GM19468 (cell line): Measurements from ENCODE around the gene MNAT1.
A peak's percentile ranks its signal among the peaks of the same experiment; 100 is the strongest.
"Not testable (repeated sequence)": the region's sequence is repeated elsewhere in the genome, so short reads cannot be mapped to it uniquely, and the experiment has no call there.

Source experiments
- ATAC-seq: cut with Tn5 transposase; IDR thresholded peaks from one replicate; pipeline ENCODE4 v1.9.1; 2021; ENCODE audit warnings: mild to moderate bottlenecking, moderate library complexity, moderate number of reproducible peaks; ENCODE audit not compliant: unreplicated experiment; ENCODE audit errors: extremely low read depth

The MNAT1 gene

DNA sequence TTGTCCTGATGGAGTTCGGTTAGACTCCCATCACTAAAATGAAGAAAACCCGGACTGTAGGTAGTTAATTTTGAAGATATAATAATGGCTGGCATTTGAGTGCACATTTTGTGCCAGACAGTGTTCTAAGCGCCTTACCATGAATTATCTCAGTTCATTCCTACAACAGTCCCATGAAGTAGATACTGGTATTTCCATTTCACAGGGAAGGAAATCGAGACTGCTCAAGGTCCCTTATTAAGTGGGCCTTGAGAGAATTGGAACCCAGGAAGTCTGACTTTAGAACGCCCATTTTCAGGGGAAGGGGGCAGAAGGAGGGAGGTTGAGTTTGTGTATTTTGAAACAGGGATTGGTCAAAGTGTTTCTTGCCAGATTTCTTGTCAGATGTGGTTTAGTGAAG is 855 bp downstream of the MNAT1 start:
- ATAC-seq = no peak

DNA sequence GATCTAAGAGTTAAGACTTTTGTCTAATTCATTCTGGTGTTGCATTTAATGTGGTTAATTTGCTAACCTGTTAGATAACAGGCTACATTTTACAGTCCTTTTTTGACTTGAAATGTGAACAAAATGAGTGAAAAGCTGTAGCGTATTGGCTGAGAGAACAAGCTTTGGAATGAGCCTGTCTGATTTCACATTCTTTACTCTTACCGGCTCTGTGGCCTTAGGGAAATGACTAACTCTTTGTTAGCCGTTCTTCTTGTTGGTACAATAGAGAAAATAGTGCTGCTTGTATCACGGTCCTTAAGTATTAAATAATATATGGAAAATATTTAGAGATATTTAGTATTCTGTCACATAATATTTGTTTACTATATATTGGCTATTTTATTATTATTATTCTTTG is 1.9 kb downstream of the MNAT1 start:
- no peak for ATAC-seq

GRCh38 chr14:60738843-60739508 is 4.4 kb downstream of the MNAT1 start:
- ATAC-seq = no peak

DNA sequence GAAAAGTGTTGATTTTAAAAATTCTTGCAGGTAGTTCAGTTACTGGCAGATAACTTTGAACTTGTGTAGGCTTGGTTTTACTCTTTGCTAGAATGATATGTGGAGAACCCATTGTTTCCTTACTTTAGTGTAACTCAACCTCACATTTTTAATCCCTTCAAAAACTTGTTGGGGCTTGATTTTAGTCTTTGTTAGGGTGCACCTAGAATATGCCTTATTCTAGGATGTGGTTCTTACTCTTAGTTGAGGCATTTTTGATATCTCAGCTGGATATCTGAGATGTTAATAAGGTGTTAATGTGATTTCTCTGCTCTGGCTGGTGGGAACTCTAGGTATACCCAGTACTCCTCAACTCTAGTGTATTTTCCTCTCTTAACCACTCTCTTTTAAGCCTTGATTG is 10.0 kb downstream of the MNAT1 start:
- no peak for ATAC-seq

DNA sequence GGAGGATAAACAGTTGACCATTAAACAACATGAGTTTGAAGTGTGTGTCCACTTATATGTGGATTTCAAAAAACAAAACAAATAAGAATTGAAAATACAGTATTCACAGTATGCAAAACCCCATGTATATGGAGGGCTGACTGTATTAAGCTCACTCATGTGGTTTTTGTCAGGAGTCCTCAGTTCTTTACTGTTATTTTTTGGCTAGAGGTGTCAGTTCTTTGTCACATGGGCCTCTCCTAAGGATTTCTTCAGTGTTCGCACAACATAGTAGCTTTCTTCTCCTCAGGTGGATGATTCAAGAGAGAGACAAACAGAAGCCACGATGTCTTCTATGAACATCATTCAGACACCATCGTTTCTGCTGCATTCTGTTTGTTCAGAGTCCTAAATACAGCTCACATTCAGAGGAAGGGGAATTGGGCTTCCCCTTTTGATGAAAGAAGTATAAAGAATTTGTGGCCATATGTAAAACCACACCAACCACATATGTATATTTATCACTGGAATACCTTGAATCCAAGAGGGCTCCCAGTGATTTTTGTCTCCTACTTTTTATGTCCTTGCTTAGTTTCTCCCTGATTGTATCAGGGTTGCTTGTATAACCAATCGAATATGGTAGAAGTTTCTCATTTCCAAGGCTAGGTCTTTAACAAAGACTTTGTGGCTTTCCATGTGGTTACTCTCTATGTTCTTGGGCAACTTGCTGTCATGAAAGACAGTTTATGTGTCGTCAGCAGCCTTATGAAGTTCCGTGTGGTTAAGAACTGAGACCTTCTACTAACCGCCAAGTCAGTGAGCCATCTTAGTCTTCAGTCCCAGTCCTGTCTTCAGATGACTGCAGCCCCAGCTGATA is 18.9 kb downstream of the MNAT1 start:
- ATAC-seq = peak; percentile 94

- ATAC-seq = no peak
Measured at GRCh38 chr14:60756847-60757246, 22.3 kb downstream of the MNAT1 start.

DNA sequence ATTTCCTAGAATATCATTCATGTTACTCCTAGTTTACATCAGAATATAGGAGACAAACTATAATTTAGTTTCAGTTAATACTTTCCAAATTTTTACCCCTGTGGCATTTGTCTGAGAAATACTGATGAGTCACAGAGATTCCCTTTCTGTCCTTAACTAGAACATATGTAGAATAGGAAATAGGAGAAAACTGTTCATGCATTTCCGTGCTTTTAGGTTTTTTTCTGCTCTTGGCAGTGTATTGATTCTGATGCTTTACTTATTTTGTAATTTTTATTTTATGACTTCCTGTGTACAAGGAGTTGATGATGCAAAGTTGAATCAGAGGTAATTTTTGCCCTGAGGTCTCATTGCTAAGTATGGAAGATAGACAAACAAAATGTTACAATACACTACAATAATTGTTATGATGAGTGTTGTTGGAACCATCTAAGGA is 23.0 kb downstream of the MNAT1 start:
- no peak for ATAC-seq

GRCh38 chr14:60758885-60759284 is 24.3 kb downstream of the MNAT1 start:
- ATAC-seq = no peak

DNA sequence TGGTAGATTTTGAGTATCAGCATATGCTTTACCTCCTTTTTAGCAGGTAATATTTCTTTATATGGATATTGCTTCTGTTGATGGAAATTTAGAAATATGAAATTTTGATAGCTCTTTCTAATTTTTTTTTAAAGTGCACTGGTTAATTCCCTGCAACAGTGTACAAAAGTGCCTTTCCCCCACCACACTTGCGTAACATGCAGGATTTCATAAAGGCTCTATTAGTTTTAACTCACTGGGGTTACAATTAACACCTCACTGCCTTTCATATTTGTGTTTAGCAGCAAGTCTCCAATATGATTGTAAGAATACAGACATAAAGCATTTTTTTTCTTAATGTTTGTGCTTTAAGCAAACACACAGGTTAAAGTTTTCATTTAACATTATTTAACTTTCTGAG is 25.6 kb downstream of the MNAT1 start:
- ATAC-seq = no peak

DNA sequence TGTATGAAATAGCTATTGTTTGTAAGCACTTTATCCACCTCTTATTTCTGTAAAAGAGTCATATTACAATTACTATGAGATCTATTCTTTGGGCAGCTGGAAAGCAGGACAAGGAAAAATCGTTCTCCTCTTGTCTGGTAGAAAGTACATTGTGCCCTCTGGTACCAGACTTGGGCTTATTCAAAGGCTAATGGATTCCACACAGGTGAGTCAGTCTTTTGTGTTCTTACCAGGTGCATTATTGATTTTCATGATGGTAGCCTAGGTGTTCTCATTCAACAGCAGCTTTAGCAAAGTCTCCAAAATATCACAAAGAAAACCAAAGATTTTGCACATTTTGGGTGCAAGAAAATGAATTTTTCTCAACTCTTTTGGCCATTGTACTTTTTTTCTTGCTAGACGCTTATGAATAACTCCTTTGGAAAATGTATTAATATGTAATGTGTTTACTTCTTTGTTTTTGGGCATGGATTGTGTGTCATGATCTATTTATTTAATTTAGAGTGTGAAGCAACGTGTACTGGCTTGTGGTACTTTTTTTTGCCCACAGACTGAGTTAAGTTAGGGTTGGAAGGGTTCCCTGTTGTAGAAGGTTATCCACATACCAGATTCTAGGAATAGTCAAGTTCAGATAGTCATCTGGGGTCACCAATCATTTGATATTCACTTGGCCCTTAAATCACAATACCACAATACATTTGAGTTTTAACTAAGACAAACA is 26.2 kb downstream of the MNAT1 start:
- ATAC-seq = no peak

DNA sequence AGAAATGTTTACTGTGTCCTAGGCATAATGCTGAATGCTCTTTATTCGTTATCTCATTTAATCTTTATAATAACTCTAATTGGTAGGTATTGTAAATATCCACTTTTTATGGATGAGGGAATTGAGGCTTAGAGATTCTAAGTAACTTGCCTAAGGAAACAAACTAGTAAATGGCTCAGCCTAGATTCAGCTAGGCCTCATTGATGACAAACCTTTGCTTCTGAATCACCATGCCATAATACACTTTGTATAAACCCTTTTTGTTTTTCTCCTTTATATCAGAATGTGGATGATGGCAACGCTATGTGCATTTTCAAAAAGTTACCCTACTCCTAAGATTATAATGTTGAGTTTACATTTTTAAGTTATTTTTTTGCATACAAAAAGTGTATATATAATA is 34.0 kb downstream of the MNAT1 start:
- no peak for ATAC-seq

DNA sequence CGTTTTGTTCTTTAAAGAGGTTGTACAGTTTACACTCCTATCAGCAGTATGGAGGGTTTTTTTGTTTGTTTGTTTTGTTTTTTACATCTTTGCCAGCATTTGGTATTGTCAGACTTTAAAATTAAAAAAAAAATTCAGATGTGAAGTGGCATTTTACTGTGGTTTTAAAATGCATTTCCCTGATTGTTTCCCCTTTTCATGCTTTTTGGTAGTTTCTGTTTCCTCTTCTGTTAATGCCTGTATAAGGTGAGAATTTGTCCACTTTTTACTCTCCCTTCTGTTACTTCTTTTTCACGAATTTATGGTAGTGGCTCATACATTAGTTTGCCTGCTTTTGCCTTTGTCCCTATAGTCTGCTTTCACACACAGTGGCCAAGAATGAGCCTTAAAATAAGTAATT is 36.6 kb downstream of the MNAT1 start:
- ATAC-seq = no peak

DNA sequence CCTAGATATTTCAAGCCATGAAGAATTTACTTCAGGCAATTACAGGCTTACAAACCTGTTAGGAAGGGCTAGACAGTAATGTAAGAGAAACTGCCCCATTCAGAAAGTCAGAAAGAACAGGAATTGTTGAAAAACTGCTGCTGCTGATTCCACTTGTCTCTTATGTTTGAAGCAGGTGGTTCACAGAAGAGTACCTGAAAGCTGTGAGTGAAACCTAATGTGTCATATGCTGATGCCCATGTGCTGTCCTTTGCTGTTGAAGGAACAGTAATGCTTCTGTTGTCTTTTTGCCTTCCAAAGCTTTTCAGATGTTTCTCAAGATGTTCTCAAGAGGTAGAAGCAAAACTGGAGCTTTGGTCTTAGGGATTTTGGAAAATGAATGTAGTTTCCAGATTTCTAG is 39.0 kb downstream of the MNAT1 start:
- no peak for ATAC-seq

GRCh38 chr14:60775296-60775695 is 40.7 kb downstream of the MNAT1 start:
- ATAC-seq = no peak

DNA sequence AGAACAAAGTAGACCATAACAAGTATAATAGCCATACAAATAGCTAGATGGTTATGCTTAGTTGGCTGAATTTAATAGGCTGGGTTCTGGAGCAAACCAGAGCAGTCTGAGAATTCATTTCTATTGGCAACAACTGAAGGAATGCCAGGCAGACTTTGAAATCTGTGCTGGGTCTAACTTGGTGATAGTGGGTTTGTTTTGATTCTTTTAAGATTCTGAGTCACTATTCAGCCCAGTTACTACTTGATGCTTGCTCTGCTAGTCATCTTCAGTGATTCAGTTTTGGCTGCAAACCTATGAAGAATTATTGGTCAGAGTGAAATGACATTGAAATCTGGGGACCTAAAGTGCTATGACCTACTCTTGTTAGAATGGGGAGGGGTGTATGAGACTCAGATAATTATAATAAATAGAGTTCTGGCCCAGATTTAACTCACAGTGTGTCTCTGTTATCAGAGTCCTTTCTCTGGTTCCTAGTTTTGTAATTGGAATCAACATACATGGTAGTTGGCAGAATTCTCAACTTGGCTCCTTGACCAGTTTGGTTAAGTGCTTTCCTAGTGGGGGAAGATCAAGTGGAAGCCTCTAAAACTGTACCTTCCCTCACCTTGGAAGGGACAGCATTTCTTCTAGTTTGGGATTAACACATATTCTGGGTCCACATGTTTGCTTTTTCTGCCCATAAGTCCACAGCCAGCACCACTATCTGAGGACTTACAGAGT is 43.5 kb downstream of the MNAT1 start:
- no peak for ATAC-seq

DNA sequence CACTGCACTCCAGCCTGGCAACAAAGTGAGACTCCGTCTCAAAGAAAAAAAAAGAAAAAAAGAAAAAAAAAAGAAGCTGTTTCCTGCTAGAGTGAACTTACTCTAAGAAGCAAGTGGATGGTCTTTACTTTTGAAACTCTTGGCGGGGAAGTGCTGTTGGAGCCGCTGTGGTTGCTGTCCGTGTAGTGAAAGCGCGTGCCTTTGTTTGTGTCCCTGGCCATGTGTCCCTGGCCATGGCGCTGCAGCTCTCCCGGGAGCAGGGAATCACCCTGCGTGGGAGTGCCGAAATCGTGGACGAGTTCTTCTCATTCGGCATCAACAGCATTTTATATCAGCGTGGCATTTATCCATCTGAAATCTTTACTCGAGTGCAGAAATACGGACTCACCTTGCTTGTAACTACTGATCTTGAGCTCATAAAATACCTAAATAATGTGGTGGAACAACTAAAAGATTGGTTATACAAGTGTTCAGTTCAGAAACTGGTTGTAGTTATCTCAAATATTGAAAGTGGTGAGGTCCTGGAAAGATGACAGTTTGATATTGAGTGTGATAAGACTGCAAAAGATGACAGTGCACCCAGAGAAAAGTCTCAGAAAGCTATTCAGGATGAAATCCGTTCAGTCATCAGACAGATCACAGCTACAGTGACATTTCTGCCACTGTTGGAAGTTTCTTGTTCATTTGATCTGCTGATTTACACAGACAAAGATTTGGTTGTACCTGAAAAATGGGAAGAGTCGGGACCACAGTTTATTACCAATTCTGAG is 45.4 kb downstream of the MNAT1 start:
- ATAC-seq = not testable (repeated sequence)

DNA sequence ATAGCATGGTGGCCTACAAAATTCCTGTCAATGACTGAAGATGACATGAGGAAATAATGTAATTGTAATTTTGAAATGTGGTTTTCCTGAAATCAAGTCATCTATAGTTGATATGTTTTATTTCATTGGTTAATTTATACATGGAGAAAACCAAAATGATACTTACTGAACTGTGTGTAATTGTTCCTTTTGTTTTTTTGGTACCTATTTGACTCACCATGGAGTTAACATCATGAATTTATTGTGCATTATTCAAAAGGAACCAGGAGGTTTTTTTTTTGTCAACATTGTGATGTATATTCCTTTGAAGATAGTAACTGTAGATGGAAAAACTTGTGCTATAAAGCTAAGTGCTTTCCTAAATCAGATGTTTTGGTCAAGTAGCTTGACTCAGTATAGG is 46.0 kb downstream of the MNAT1 start:
- not testable (repeated sequence) for ATAC-seq

DNA sequence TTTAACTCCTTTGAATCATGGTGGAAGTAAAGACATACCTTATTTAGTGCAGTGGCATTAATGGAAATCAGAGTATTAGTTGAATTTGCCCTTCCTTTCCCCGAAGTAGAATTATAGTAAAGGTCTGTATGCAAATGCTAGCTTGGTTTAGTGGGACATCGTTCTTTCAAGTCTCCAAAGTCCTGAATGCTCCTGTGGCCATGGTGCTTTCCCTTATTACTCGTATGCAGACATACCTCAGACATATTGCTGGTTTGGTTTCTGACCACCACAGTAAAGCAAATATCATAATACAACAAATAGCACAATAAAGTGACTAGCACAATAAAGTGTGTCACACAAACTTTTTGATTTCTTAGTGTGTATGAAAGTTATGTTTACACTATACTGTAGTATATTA is 52.3 kb downstream of the MNAT1 start:
- ATAC-seq = no peak

GRCh38 chr14:60789656-60790055 is 55.1 kb downstream of the MNAT1 start:
- ATAC-seq = no peak

- no peak for ATAC-seq
Measured at GRCh38 chr14:60790850-60791249, 56.3 kb downstream of the MNAT1 start.
